Activated CD8-positive, alpha-beta memory T cell treated with anti-CD3 and anti-CD28 coated beads, Interleukin-2, amount 50 U/mL, for 24 hours (primary cell): ENCODE results near the gene FAM117B.

ENCODE experiments used
- DNase-seq: peaks from one replicate; pipeline ENCODE4 v3.0.0-alpha.2; 2020; ENCODE audit errors: extremely low read depth

FAM117B gene

GRCh38 chr2:202634556-202635427 is at the start of gene FAM117B:
Gene FAM117B (plus strand): TSS chr2:202634969. CDS start chr2:202635188, 219 bp downstream.
- DNase-seq: peak; percentile 95

GRCh38 chr2:202588647-202589581 is 45.9 kb upstream of the FAM117B start:
- DNase-seq: peak; percentile 25

GRCh38 chr2:202589582-202589949 is 45.2 kb upstream of the FAM117B start:
- no peak for DNase-seq

GRCh38 chr2:202592566-202592965 is 42.2 kb upstream of the FAM117B start:
- no peak for DNase-seq

- no peak for DNase-seq
Observed at GRCh38 chr2:202599105-202599504, 35.7 kb upstream of the FAM117B start.

GRCh38 chr2:202599911-202600310 is 34.9 kb upstream of the FAM117B start:
- DNase-seq: no peak

GRCh38 chr2:202604699-202605098 is 30.1 kb upstream of the FAM117B start:
- no peak for DNase-seq

- DNase-seq: no peak
Observed at GRCh38 chr2:202605174-202605573, 29.6 kb upstream of the FAM117B start.

GRCh38 chr2:202608142-202608852 is 26.5 kb upstream of the FAM117B start:
- no peak for DNase-seq

GRCh38 chr2:202609381-202610145 is 25.2 kb upstream of the FAM117B start:
- no peak for DNase-seq

GRCh38 chr2:202610380-202610779 is 24.4 kb upstream of the FAM117B start:
- no peak for DNase-seq

GRCh38 chr2:202612145-202612544 is 22.6 kb upstream of the FAM117B start:
- no peak for DNase-seq

- DNase-seq: no peak
Observed at GRCh38 chr2:202613479-202613878, 21.3 kb upstream of the FAM117B start.

GRCh38 chr2:202624133-202624532 is 10.6 kb upstream of the FAM117B start:
- no peak for DNase-seq

GRCh38 chr2:202627042-202627441 is 7.7 kb upstream of the FAM117B start:
- no peak for DNase-seq

GRCh38 chr2:202628646-202629198 is 6.0 kb upstream of the FAM117B start:
- DNase-seq: no peak

GRCh38 chr2:202632682-202633290 is 2.0 kb upstream of the FAM117B start:
- no peak for DNase-seq

- no peak for DNase-seq
Observed at GRCh38 chr2:202633470-202633869, 1.3 kb upstream of the FAM117B start.

GRCh38 chr2:202635428-202636212 is 851 bp downstream of the FAM117B start:
- peak; percentile 35 for DNase-seq

GRCh38 chr2:202636213-202636513 is 1.4 kb downstream of the FAM117B start:
- no peak for DNase-seq
